Peyer's patch (tissue), 4 donors: ENCODE measurements around the gene OPA1. TPM values are rescaled to one million over a fixed set of nuclear protein-coding genes. Genes with fewer than 3 reads are reported as not detected.

ENCODE experiments used
- DNase-seq, 3 donors: peaks; one replicate each; pipeline ENCODE4 v3.0.0-alpha.2; 2017 to 2019
- H3K27ac ChIP-seq, 4 donors: fragments of 200-600 bp; sonication (generic); one replicate each; pipeline ENCODE4 v1.5.1; 2016 to 2019
- H3K27me3 ChIP-seq, 2 donors: fragments of 200-600 bp; sonication (generic); one replicate each; pipeline ENCODE4 v1.5.1; 2019
- H3K36me3 ChIP-seq, 3 donors: fragments of 200-600 bp; sonication (generic); one replicate each; pipeline ENCODE4 v1.5.1; 2016 to 2019
- H3K4me1 ChIP-seq, 4 donors: fragments of 200-600 bp; sonication (generic); one replicate each; pipeline ENCODE4 v1.5.1; 2016 to 2019
- H3K4me3 ChIP-seq, 4 donors: fragments of 200-600 bp; sonication (generic); 1 replicate in 3 of 4; 2 replicates in 1 of 4; pipeline ENCODE4 v1.5.1; 2016 to 2019; ENCODE audit warnings: mild to moderate bottlenecking in 1 of 4
- H3K9me3 ChIP-seq, 4 donors: fragments of 200-600 bp; sonication (generic); one replicate each; pipeline ENCODE4 v1.5.1; 2016 to 2019; ENCODE audit warnings: mild to moderate bottlenecking in 1 of 4
- CTCF ChIP-seq, 6 experiments: fragments of 450-650 bp in 4 of 6; fragments of 200-600 bp in 2 of 6; sonication (generic) in 1 of 6; IDR thresholded peaks; one replicate each; pipeline ENCODE4 v1.5.1; 2017 to 2019; ENCODE audit warnings: antibody characterized with exemption in 6 of 6, mild to moderate bottlenecking in 3 of 6, moderate library complexity in 1 of 6
- POLR2A ChIP-seq, 2 donors: fragments of 450-650 bp; IDR thresholded peaks; one replicate each; pipeline ENCODE4 v1.5.1; 2017; ENCODE audit warnings: antibody characterized with exemption in 2 of 2, mild to moderate bottlenecking in 2 of 2, moderate library complexity in 2 of 2
- total RNA-seq, 4 donors: library from RNA; depleted of rRNA; stranded (reverse); fragments of >200 nt; gene quantifications; one replicate each; pipeline ENCODE4 v1.1.0, GENCODE V29; 2016

OPA1 gene
- total RNA-seq, 4 donors from 2014 or later = 66.9 to 89.1 (median 78.0) TPM

- no peak for TF ChIP-seq POLR2A (IDR thresholded peaks at IDR 0.05)
- no peak for TF ChIP-seq CTCF (IDR thresholded peaks at IDR 0.05)
- no peak overlapping the region for H3K4me3 ChIP-seq
- H3K36me3 ChIP-seq = no peaks in the 10 kb centered on the region
- peaks cover 0 to 13% (median 4%) of the 10 kb centered on the region in 4 donors for H3K9me3 ChIP-seq
- H3K4me1 ChIP-seq = no peaks in the 10 kb centered on the region
- DNase-seq = no peak
- H3K27me3 ChIP-seq = no peaks in the 10 kb centered on the region
- no peak overlapping the region for H3K27ac ChIP-seq
These were observed 118.1 kb downstream of the OPA1 start for GRCh38 chr3:193711166-193711485.

GRCh38 chr3:193711523-193711963, 118.5 kb downstream of the OPA1 start:
- Histone ChIP-seq H3K27me3 (no peaks in the 10 kb centered on the region), H3K4me3 (no peak overlapping the region), H3K36me3 (no peaks in the 10 kb centered on the region), H3K9me3 (peaks cover 0 to 13% (median 4%) of the 10 kb centered on the region in 4 donors), H3K4me1 (no peaks in the 10 kb centered on the region), H3K27ac (no peak overlapping the region)
- TF ChIP-seq CTCF (IDR thresholded peaks at IDR 0.05) (no peak), POLR2A (IDR thresholded peaks at IDR 0.05) (no peak)
- no peak for DNase-seq

- H3K9me3 ChIP-seq = peaks cover 0 to 13% (median 4%) of the 10 kb centered on the region in 4 donors
- no peak for DNase-seq
- no peak overlapping the region for H3K27ac ChIP-seq
- H3K36me3 ChIP-seq = no peaks in the 10 kb centered on the region
- H3K4me1 ChIP-seq = no peaks in the 10 kb centered on the region
- no peak overlapping the region for H3K4me3 ChIP-seq
- H3K27me3 ChIP-seq = no peaks in the 10 kb centered on the region
- TF ChIP-seq POLR2A (IDR thresholded peaks at IDR 0.05) (no peak), CTCF (IDR thresholded peaks at IDR 0.05) (no peak)
These were observed 119.1 kb downstream of the OPA1 start for GRCh38 chr3:193711964-193712598.

- TF ChIP-seq POLR2A (IDR thresholded peaks at IDR 0.05) (no peak), CTCF (IDR thresholded peaks at IDR 0.05) (no peak)
These were observed 119.9 kb downstream of the OPA1 start for GRCh38 chr3:193712938-193713337.

GRCh38 chr3:193714523-193715137, 121.6 kb downstream of the OPA1 start:
- no peaks in the 10 kb centered on the region for H3K27me3 ChIP-seq
- peaks cover 0 to 13% (median 4%) of the 10 kb centered on the region in 4 donors for H3K9me3 ChIP-seq
- H3K27ac ChIP-seq = no peak overlapping the region
- TF ChIP-seq CTCF (IDR thresholded peaks at IDR 0.05) (no peak), POLR2A (IDR thresholded peaks at IDR 0.05) (no peak)
- no peaks in the 10 kb centered on the region for H3K36me3 ChIP-seq
- DNase-seq = no peak
- no peaks in the 10 kb centered on the region for H3K4me1 ChIP-seq
- no peak overlapping the region for H3K4me3 ChIP-seq

More at GRCh38 chr3:193712938-193713337, 119.9 kb downstream of the OPA1 start:
- Histone ChIP-seq H3K4me1 (no peaks in the 10 kb centered on the region), H3K27me3 (no peaks in the 10 kb centered on the region), H3K27ac (no peak overlapping the region), H3K36me3 (no peaks in the 10 kb centered on the region), H3K9me3 (peaks cover 0 to 13% (median 4%) of the 10 kb centered on the region in 4 donors), H3K4me3 (no peak overlapping the region)
- DNase-seq = no peak
